Measurements from ENCODE around the gene NCAM1.

DNA sequence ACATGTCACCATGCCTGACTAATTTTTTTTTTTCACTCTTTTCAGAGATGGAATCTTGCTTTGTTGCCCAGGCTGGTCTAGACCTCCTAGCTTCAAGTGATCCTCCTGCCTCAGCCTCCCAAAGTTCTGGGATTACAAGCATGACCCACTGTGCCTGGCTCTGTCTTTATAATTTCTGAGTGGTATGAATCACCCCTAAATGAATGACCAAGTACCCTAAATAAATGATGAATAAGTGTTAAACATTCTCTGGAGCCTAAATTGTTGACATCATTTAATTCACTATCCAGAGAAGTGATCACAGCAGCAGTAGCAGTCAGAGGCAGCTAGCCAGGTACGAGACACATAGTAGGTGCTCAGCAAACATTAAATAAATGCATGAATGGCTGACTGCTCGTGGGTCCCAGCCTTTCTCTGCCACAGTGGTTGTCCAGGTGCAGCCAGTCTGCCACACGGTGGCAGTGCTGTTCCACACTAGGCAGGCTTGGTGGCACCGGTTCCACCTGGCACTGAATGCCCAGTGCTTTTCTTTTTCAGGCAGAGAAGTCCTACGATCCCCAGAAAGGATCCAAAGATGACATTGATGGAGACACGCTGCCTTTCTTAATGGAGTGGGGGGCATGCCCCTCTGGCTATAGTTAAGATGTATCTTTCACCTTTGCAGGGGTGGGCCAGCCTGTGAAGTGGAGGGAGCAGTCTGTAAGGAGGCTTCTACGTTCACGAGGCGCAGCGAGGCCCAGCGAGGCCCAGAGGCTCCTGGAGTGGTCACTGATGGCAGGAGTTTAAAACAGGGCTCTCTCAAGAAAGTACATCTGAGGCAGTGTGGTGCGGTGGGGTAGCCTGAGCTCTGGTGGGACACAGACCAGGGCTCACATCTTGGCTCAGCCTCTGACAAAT is 344.5 kb downstream of the NCAM1 start:
- TF ChIP-seq KAT8 (IDR thresholded peaks at IDR 0.05; ENCODE audit: low read depth) (no peak), GTF2F1 (IDR thresholded peaks at IDR 0.05; ENCODE audit: low read depth, low read length) (no peak), TAF1 (IDR thresholded peaks at IDR 0.05; ENCODE audit: control insufficient read depth, extremely low read depth, insufficient read depth, low read length, severe bottlenecking) (no peak), TOE1 (IDR thresholded peaks at IDR 0.05; ENCODE audit: borderline replicate concordance) (no peak), TOE1 (CRISPR knock-in tag; IDR thresholded peaks at IDR 0.05; ENCODE audit: borderline replicate concordance, low read depth) (no peak), ZNF146 (CRISPR knock-in tag; IDR thresholded peaks at IDR 0.05; ENCODE audit: unreplicated experiment) (no peak), KAT7 (CRISPR knock-in tag; IDR thresholded peaks at IDR 0.05; ENCODE audit: borderline replicate concordance) (no peak), MEF2D (tag; conservative IDR thresholded peaks at IDR 0.05; ENCODE audit: low read depth) (no peak), MEIS2 (IDR thresholded peaks at IDR 0.05; ENCODE audit: partially characterized antibody) (no peak), SMARCC2 (IDR thresholded peaks at IDR 0.05; ENCODE audit: low read depth) (no peak), HMG20B (CRISPR knock-in tag; IDR thresholded peaks at IDR 0.05) (no peak), SMARCA4 (IDR thresholded peaks at IDR 0.05) (no peak)
- TF ChIP-seq, protein P1, sequence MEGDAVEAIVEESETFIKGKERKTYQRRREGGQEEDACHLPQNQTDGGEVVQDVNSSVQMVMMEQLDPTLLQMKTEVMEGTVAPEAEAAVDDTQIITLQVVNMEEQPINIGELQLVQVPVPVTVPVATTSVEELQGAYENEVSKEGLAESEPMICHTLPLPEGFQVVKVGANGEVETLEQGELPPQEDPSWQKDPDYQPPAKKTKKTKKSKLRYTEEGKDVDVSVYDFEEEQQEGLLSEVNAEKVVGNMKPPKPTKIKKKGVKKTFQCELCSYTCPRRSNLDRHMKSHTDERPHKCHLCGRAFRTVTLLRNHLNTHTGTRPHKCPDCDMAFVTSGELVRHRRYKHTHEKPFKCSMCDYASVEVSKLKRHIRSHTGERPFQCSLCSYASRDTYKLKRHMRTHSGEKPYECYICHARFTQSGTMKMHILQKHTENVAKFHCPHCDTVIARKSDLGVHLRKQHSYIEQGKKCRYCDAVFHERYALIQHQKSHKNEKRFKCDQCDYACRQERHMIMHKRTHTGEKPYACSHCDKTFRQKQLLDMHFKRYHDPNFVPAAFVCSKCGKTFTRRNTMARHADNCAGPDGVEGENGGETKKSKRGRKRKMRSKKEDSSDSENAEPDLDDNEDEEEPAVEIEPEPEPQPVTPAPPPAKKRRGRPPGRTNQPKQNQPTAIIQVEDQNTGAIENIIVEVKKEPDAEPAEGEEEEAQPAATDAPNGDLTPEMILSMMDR (IDR thresholded peaks at IDR 0.05 in 2 of 3, conservative IDR thresholded peaks at IDR 0.05 in 1 of 3; ENCODE audit: insufficient read depth in 2 of 3, low read depth in 1 of 3, low read length in 3 of 3), result peak; percentile 83 to 90 (median 89)
- TF ChIP-seq, protein P2, sequence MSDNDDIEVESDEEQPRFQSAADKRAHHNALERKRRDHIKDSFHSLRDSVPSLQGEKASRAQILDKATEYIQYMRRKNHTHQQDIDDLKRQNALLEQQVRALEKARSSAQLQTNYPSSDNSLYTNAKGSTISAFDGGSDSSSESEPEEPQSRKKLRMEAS (CRISPR knock-in tag; IDR thresholded peaks at IDR 0.05), result no peak
- TF ChIP-seq, protein P3, sequence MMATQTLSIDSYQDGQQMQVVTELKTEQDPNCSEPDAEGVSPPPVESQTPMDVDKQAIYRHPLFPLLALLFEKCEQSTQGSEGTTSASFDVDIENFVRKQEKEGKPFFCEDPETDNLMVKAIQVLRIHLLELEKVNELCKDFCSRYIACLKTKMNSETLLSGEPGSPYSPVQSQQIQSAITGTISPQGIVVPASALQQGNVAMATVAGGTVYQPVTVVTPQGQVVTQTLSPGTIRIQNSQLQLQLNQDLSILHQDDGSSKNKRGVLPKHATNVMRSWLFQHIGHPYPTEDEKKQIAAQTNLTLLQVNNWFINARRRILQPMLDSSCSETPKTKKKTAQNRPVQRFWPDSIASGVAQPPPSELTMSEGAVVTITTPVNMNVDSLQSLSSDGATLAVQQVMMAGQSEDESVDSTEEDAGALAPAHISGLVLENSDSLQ (IDR thresholded peaks at IDR 0.05), result no peak

Measured in K562 (cell line).